H4 (cell line): Measurements from ENCODE around the gene SCUBE2. TPM values are rescaled to one million over a fixed set of nuclear protein-coding genes. Genes with fewer than 3 reads are reported as not detected.
"Not testable (repeated sequence)": the region's sequence is repeated elsewhere in the genome, so short reads cannot be mapped to it uniquely, and the experiment has no call there.

Source experiments
- DNase-seq: peaks from one replicate; pipeline ENCODE4 v3.0.0-alpha.2; 2015; ENCODE audit warnings: low spot score
- total RNA-seq: library from RNA; depleted of rRNA; stranded (reverse); fragments of >200 nt; shearing (Covaris generic); gene quantifications from 2 replicates; pipeline ENCODE4 v1.2.3, GENCODE V29; 2014

Gene SCUBE2
- total RNA-seq, 1 experiment from 2014 or later, result 0.10 TPM

DNA sequence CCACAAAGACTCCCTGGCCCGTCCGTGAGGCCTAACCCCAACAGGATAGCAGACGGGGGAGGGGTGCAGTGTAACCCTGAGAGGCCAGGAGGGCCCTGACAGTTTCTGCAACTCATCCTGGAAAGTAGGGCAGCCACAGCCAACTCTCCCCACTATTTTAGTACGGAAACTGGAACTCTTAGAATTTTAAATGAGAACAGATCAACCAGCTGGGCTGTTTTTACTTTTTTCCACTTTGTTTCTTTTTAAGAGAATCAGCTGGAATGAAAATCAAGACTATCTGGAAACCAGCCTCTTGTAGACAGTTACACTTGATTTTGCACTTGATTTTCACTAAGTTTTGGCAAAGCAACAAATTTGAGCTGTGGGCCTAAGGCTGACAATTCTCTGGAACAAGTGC is 44.9 kb downstream of the SCUBE2 start:
- no peak for DNase-seq

DNA sequence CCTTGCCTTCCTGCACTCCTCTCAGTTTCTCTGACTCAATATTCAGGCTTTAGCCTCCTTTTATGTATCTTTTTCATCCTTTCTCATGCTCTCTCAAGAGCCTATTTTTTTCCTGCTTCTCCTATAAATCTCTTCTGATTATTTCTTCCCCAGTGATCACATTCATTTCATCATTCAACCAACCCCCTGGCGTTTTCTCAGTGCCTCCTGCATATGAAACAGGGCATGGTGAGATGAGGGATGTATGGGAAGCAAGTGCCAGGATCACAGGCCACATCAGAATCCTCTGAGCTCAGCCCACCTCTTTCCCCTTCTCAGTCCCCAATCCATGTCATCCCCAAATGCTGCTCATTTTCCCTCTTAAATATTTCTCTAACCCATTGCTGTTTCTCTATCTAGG is 48.9 kb downstream of the SCUBE2 start:
- no peak for DNase-seq

DNA sequence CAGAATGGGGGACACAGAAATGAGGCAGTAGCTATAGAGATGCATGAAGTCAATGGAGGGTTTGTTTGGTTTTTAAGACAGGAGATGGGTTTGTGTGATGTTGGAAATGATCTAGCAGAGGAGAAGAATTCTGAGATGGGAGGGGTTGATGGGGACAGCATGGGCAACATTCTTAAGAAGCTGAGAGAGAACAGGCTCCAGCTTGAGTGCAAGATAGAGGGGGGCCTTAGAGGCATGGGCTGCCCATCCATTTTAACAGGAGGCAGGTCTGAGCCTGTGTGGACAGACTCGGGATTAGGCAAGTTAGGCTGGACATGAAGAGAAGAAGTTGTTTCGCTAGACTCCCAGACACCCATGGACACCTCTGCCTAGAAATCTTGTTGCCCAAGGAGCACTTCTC is 49.7 kb downstream of the SCUBE2 start:
- DNase-seq, result no peak

DNA sequence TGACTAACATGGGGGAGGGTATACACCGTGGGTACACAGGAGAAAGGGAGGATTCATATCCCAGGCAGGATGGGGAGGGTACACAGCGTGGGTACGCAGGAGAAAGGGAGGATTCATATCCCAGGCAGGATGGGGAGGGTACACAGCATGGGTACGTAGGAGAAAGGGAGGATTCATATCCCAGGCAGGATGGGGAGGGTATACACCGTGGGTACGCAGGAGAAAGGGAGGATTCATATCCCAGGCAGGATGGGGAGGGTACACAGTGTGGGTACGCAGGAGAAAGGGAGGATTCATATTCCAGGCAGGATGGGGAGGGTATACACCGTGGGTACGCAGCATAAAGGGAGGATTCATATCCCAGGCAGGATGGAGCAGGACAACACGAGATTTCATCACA is 51.0 kb downstream of the SCUBE2 start:
- no peak for DNase-seq

DNA sequence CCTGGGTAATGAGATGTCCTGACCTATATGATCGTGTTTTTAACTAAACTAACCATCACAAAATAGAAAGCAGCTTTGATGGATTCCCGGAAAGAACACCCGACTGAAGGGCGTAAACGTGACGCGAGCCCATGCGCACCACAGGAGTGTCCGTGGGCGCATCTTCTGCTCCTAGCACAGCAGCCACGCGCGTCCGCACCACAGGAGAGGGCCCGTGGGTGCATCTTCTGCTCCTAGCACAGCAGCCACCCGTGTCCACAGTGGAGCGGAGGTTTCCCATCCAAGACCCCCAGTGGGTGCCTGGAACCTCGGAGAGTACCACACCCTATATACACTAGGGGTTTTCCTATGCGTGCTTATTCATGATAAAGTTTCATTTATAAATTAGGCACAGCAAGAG is 51.5 kb downstream of the SCUBE2 start:
- DNase-seq, result no peak

DNA sequence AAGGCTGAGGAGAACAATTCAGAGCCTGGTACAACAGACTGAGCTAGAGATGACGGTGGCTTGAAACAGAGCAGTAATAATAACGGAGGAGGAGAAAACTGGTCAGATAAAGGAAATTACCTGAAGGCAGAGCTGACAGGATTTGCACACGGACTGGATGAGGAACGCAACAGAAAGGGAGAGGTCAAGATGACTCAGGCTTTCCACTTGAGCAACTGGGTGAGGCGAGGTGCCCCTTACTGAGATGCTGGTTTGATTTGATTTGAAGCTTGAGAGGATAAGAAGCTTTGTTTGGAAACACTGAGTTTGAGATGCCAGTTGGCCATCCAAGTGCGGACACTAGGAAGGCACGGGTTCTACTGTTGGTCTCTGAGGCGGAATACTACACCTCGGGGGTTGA is 52.2 kb downstream of the SCUBE2 start:
- peak; percentile 30 for DNase-seq

- DNase-seq, result no peak
Measured at GRCh38 chr11:9038541-9038940, 52.9 kb downstream of the SCUBE2 start.

DNA sequence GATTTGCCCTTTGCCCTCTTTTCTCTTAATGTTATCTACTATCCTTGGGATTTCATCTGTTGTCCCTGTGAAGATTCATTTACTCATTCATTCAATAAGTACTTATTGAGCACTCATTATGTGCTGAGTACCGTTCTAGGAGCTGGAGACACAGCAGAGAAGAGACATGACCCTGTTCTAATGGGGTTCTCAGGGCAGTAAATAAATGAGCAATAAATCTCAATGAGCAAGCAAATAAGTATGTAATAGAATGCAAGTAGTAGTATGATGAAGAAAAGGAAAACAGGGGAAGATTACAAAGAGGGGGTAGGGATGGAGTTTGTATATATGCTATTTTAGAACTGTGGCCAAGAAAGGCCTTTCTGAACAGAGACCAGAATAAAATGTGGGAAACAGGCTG is 53.4 kb downstream of the SCUBE2 start:
- DNase-seq, result no peak

DNA sequence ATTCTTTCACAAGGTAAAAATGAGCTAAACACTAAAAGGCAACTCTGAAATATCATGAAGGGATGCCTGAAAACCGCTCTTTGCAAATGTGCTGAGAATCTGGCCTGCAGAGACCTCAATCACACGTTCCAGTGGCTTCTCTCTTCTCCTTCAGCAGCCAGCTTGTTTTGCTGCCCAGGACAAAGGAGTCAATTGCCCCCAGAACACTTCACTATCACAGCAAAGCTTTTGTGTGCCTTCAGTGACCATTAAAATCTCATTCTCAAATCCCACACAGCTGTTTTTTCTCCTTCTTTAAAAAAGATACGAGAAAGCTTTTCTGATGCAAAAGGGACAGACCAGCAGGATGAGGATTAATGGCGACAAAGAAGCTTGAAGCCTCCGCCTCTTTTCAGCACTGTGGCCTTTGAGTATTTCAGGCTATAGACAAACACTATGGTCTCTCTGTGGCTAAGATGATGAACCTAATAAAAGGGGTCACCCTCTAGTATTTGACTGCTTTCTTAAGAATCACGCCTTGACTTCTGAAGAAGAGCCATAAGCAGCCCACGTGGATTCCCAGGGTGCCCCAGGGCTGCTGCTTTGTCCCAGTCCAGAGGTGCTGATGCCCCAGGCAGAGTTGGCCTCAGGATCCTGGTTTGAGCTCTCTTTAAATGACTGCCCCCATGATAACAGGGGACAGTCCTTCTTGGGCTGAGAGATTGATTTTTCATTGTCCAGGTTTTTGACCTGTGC is 54.2 kb downstream of the SCUBE2 start:
- DNase-seq, result no peak

DNA sequence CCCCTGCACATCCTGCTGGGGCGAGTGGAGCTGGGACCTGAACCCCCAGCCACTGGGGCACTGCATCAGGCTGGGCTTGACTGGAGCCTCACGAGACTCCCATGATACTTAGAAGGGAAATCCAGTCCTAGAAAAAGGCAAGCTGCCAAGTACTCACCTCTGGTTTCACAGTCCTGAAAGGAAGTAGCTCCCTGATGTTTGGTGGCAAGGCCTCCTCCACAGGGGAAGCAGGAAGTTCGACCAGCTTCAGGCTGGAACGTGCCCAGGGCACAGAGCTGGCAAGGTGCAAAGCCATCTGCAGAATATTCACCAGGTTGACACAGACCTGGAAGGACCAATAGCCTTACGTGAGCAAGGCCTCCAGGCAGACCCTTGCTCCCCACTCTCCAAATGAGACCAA is 60.8 kb downstream of the SCUBE2 start:
- DNase-seq, result no peak

DNA sequence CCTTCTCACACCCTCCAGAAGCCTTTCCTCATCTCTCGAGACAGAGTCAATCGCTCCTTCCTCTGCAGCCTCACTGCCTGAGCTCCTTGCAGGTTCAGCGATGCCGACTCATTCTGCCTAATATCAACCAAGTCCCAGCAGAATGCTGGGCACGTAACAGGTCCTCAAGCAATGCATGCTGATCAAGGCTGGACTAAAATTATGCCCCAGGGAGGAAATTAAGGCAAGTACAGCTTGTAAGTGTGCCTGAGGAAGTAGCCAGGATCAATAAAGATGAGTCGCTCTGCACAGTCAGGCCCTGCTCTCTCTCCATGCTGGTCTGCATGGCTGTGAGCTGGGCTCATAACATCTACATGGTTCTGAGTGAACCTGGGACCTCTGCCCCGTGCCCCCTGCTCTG is 62.0 kb downstream of the SCUBE2 start:
- DNase-seq, result no peak

DNA sequence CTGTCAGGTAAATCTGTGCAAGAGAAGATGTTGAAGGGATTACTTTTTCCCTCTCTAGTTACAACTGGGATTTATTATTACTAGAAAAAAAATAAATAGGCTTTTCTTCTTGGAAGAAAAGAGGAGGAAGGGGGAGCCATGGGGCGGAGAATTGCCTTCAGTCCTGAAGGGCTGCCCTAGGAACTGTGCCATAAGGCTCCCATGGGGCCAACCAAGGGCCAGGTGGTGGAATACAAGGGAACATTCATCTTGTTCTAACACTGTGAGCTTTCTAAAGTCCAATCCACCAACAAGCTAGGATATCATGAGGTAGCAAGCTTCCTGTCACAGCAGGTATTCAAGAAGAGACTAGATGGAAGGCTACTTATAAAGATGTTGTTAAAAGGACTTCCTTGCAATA is 62.8 kb downstream of the SCUBE2 start:
- DNase-seq, result no peak

- DNase-seq, result no peak
Measured at GRCh38 chr11:9025101-9025850, 66.1 kb downstream of the SCUBE2 start.

DNA sequence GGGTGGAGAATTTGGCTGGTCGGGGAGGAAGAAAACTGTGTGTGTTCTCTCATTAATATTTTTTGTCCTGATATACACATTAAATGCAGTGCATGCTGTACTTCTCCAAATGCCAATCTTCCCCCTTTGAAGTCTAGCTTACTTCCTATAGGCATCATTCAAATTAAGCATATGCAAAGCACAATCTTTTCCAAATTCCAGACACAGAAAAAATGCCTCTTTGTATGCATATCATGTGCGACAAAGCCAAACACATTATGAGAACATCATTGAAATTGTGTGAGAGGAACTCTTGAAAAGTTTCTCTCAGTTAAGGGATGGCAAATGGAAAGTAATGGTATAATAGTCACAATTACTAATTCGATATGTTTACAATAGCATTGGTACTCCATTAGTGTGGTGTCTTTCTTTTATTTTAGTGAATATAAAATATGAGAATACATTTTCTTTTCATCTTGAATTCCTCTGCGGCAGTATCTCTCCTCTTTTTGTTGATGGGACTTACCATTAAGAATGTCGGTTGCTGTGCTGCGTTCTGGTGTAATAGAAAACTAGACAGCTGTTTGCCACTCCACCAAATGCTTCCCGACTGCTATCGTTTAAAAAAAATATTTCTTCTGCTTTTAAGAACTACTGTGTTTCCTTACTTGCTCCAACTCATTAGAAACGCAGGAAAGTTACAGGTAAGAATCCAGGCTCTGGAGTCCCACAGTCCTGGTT is 68.3 kb downstream of the SCUBE2 start:
- no peak for DNase-seq

GRCh38 chr11:9020916-9021315 is 70.5 kb downstream of the SCUBE2 start:
- no peak for DNase-seq

DNA sequence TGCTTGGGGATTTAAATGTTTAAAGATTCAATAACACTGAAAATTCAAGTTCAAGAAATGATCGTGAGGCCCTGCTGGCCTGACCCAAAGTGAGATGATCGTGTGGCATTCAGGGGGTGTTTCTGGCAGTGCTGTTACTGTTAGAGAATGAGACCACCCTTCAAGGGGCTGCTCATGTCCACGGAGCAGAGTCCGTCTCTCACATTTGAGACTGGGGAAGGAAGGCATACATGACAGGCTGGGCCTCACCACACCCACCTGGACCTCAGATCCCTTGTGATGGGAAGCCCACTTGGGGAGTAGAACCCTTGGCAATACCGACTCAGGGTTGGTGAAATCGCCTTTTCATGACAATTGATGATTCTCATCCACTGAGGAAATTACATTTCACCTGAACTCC is 71.5 kb downstream of the SCUBE2 start:
- DNase-seq, result no peak

- DNase-seq, result no peak
Measured at GRCh38 chr11:9017773-9018172, 73.6 kb downstream of the SCUBE2 start.

GRCh38 chr11:9016916-9017642 is 74.3 kb downstream of the SCUBE2 start:
- peak; percentile 70 for DNase-seq

GRCh38 chr11:9015677-9016076 is 75.7 kb downstream of the SCUBE2 start:
- peak; percentile 85 for DNase-seq

GRCh38 chr11:9014826-9015225 is 76.6 kb downstream of the SCUBE2 start:
- DNase-seq, result no peak

DNA sequence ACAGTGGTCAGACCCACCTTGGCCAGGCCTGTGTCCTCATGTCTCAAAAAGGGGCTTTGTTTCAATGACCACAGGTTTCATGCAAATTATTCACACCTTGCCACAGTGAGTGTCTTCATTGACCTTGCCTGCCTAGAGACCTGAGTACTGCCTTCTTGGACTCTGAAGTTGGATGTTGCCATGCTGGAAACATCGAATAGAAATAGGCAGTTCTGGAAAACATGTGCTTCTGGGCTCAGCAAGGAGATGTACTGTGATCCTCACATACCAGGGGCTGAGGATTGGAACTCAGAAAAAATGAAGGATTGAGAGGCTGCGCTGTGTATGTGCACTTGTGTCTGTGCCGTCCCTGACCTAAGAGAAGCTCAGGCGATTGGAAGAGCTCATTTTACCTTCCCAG is 78.0 kb downstream of the SCUBE2 start:
- DNase-seq, result no peak

DNA sequence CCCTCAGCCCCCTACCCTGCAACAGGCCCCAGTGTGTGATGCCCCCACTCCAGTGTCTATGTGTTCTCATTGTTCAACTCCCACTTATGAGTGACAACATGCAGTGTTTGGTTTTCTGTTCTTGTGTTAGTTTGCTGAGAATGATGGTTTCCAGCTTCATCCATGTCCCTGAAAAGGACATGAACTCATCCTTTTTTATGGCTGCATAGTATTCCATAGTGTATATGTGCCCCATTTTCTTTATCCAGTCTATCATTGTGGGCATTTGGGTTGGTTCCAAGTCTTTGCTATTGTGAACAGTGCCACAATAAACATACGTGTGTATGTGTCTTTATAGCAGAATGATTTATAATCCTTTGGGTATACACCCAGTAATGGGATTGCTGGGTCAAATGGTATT is 81.9 kb downstream of the SCUBE2 start:
- DNase-seq, result not testable (repeated sequence)
